GM18526 (cell line): ENCODE results near the gene CEP78.

Experiments used
- POLR2A ChIP-seq: IDR thresholded peaks from 3 replicates; pipeline ENCODE4 v1.6.1; 2011; ENCODE audit not compliant: insufficient read length; ENCODE audit errors: extremely low read depth

Gene CEP78

GRCh38 chr9:78235762-78236550, at the start of gene CEP78:
Gene CEP78 (plus strand): TSS chr9:78236075. CDS start chr9:78236351, 276 bp downstream.
- TF ChIP-seq POLR2A = peak; percentile 81

GRCh38 chr9:78187763-78188484, 48.0 kb upstream of the CEP78 start:
- no peak for TF ChIP-seq POLR2A

GRCh38 chr9:78188594-78188993, 47.3 kb upstream of the CEP78 start:
- TF ChIP-seq POLR2A = no peak

- TF ChIP-seq POLR2A = no peak
These were observed 46.9 kb upstream of the CEP78 start for GRCh38 chr9:78189001-78189400.

- no peak for TF ChIP-seq POLR2A
These were observed 46.4 kb upstream of the CEP78 start for GRCh38 chr9:78189461-78189860.

- TF ChIP-seq POLR2A = no peak
These were observed 43.9 kb upstream of the CEP78 start for GRCh38 chr9:78191931-78192330.

GRCh38 chr9:78196258-78196657, 39.6 kb upstream of the CEP78 start:
- no peak for TF ChIP-seq POLR2A

GRCh38 chr9:78207319-78207718, 28.6 kb upstream of the CEP78 start:
- no peak for TF ChIP-seq POLR2A

GRCh38 chr9:78207901-78208300, 28.0 kb upstream of the CEP78 start:
- no peak for TF ChIP-seq POLR2A

GRCh38 chr9:78209127-78209526, 26.7 kb upstream of the CEP78 start:
- no peak for TF ChIP-seq POLR2A

GRCh38 chr9:78210841-78211301, 25.0 kb upstream of the CEP78 start:
- no peak for TF ChIP-seq POLR2A

- no peak for TF ChIP-seq POLR2A
These were observed 23.0 kb upstream of the CEP78 start for GRCh38 chr9:78212868-78213267.

- TF ChIP-seq POLR2A = no peak
These were observed 22.2 kb upstream of the CEP78 start for GRCh38 chr9:78213712-78214111.

- TF ChIP-seq POLR2A = no peak
These were observed 21.4 kb upstream of the CEP78 start for GRCh38 chr9:78214492-78214891.

GRCh38 chr9:78215706-78216105, 20.2 kb upstream of the CEP78 start:
- TF ChIP-seq POLR2A = no peak

- TF ChIP-seq POLR2A = no peak
These were observed 17.0 kb upstream of the CEP78 start for GRCh38 chr9:78218890-78219289.
